T-helper 22 cell (primary cell): ENCODE measurements around the gene ENKUR.

ENCODE experiments used
- DNase-seq: peaks from one replicate; pipeline ENCODE4 v3.0.0-alpha.2; 2020; ENCODE audit warnings: low read depth

ENKUR gene

DNA sequence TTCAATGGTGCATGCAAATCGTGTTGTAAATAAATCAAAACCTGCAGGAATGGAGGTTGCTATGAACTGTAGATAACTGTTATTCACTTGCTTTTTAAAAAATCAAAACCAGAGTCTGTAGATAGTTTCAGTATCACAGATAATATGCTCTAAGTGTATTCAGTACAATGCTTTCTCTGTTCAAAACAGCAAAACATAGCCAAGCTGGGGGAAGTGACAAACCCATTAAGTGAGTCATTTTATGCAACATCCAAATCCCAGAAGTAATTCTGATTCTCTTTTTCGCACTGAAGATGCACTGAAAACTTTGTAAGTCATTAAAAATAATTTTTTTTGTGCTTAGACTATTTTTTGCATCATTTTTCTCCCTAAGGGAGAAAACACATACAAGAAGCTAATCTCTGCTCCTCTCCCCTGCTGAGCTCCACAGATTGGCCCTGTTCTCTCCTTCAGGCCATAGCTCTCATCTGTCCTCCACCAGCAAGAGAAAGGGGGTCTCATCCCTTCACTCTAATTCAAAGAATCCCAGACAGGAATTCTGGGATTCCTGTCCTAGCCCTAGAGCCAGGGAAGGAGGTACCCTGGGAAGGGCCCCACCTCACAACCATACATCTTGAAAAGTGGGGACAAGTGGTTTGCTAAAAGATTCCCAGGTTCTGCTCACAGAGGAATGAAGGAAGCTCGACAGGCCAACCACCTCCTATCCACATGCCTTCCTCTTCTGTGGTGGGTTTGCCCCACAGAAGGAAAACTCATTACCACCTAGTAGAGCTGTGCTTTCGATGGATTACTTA is 68.5 kb downstream of the ENKUR start:
- no peak for DNase-seq

- DNase-seq = no peak
Observed at GRCh38 chr10:24944512-24945255, 71.3 kb downstream of the ENKUR start.

DNA sequence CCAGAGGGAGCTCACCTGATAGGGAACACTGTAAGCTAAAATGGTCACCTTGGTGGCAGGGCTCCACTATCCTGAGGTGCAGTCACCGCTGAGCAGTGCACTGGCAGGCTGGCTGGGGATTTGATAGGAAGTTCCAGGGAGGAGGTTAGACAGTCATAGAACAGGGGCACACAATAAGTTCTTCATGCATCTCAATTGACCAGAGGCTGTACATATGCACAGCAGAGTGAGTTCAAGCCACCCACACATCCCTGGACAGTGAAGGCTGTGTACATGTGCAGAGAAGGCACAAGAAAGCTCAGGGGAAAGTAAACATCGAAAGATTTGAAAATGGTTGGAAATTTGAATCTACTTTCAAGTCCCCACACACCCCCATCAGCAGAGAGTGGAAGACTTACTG is 77.4 kb downstream of the ENKUR start:
- DNase-seq = no peak

DNA sequence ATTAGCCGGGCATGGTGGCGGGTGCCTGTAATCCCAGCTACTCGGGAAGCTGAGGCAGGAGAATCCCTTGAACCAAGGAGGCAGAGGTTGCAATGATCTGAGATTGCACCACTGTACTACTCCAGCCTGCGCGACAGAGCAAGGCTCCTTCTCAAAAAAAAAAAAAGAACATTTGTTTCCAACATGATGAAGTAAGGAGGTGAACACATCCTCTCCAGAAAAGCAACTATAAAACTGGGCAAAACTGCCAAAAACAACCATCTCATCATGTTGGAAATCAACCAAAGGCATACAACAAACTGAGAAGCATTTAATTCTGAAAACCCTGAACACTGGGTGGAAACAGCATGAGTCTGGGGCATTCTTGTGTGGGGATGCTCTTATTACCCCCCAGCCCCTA is 77.9 kb downstream of the ENKUR start:
- no peak for DNase-seq

DNA sequence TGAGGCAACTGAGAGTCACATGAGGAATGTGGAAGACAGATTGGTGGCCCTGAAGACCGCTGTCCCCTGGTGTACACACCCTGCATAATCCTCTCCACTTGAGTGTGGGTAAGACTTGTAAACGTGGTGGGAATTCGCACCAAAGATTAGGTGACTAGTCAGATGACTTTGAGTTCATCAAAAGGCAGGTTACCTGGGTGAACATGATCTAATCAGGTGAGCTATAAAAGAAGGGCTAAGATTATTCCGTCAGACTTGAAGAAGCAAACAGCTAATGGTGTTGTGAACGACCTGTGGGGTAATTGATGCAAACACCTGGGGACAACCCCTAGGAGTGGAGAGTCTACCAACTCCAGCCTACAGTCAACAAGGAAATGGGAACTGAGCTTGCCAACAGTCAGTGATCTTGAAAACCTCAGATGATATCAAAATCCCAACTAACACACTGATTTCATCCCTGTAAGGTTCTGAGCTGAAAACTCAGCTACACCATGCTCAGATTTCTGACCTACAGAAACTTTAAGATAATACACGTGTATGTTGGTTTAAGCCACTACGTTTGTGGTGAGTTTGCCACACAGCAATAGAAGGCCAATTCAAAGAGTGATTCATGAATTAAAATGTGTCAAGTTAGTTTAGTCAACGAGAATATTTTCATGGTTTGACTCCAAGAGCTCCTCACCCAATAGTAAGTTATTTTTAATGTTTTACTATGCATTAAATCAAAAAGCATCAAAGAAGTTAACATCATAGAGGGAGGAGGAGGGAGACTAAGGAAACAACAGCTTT is 80.3 kb downstream of the ENKUR start:
- DNase-seq = no peak
